Spinal cord (tissue), 10 donors: ENCODE measurements around the gene PRDM4. TPM values are rescaled to one million over a fixed set of nuclear protein-coding genes. Genes with fewer than 3 reads are reported as not detected.
A peak's percentile ranks its signal among the peaks of the same experiment; 100 is the strongest.

ENCODE experiments used
- DNase-seq, 6 donors: peaks; one replicate each; pipeline versions ENCODE4 v3.0.0 to v3.0.0-alpha.2; 2013 to 2015; ENCODE audit warnings: low spot score in 6 of 6, low read depth in 4 of 6
- H3K27ac ChIP-seq: one replicate; pipeline ENCODE4 v1.5.1; 2013; ENCODE audit warnings: low read depth, low read length, control low read depth
- H3K27me3 ChIP-seq: one replicate; pipeline ENCODE4 v1.6.1; 2013; ENCODE audit warnings: low read length; ENCODE audit not compliant: control insufficient read depth, insufficient read depth
- H3K36me3 ChIP-seq: one replicate; pipeline ENCODE4 v1.6.1; 2013; ENCODE audit warnings: low read length; ENCODE audit not compliant: control insufficient read depth, insufficient read depth
- H3K4me1 ChIP-seq: one replicate; pipeline ENCODE4 v1.6.1; 2013; ENCODE audit warnings: low read length; ENCODE audit not compliant: control insufficient read depth, insufficient read depth
- H3K4me3 ChIP-seq: one replicate; pipeline ENCODE4 v1.5.1; 2013; ENCODE audit warnings: low read depth, low read length, control low read depth
- H3K9me3 ChIP-seq: one replicate; pipeline ENCODE4 v1.6.1; 2013; ENCODE audit warnings: low read length; ENCODE audit not compliant: control insufficient read depth, insufficient read depth
- WGBS: methylation state at CpG from one replicate; pipeline ENCODE4 v1.1.5; 2013; ENCODE audit warnings: missing lambda C conversion rate; ENCODE audit not compliant: insufficient coverage; 5-methylcytosine and 5-hydroxymethylcytosine counted together
- polyA plus RNA-seq, 2 donors: library from polyadenylated mRNA; unstranded; fragments of 120-200 nt; gene quantifications; one replicate each; pipeline ENCODE4 v1.2.1, GENCODE V29; 2013; ENCODE audit not compliant: insufficient read length in 2 of 2
- total RNA-seq, 2 donors: library from RNA; depleted of rRNA in 1 of 2; stranded (reverse); fragments of 120-200 nt in 1 of 2; fragments of >200 nt in 1 of 2; gene quantifications; one replicate each; pipeline versions ENCODE4 v1.2.3 to v1.2.4, GENCODE V29; 2013 to 2014
- donor health status: healthy.

The PRDM4 gene
- total and polyA plus RNA-seq, 4 donors: 22.3 to 28.7 (median 26.6) TPM

DNA sequence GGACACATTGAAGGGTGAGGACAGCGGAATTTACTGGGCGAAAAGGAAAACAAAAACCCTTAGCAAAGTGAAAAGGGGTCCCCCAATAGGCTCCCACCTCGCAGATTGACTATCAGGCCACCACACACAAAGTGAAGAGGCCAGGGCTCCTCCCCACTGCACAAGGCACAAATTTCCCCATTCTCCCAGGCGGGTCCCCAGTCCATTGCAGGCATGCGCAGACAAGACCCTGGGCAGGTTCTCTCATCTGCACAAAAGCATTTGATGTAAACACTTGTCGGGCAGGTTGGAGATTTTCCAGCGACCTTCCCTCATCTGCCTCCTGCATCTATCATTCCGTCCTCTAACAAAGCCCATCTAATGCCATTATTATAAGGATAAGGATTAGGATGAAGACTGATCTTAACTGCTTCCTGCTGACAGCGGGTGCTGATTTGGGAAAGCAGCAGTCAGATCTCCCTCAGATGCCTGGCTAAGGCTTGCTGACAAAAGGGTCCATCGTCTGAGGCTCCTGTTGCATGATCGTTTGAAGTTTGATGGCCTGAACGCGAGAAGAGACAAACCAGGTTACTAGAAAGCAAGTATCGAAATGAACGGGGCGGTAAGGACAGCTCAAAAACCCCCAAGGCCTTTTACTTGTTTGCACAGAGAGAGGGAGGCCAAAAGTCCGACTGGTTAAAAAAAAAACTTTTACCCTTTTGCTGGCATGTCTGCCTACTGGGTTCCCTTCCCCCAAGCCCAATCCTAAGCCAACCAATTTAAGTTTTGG, 27.9 kb upstream of the PRDM4 start:
- Histone ChIP-seq H3K27me3 (no peaks in the 10 kb centered on the region), H3K4me1 (no peaks in the 10 kb centered on the region), H3K27ac (no peak overlapping the region), H3K4me3 (no peak overlapping the region), H3K36me3 (no peaks in the 10 kb centered on the region), H3K9me3 (no peaks in the 10 kb centered on the region)
- no peak for DNase-seq
- 84% methylated on average over 13 of the region's 17 CpGs for WGBS

DNA sequence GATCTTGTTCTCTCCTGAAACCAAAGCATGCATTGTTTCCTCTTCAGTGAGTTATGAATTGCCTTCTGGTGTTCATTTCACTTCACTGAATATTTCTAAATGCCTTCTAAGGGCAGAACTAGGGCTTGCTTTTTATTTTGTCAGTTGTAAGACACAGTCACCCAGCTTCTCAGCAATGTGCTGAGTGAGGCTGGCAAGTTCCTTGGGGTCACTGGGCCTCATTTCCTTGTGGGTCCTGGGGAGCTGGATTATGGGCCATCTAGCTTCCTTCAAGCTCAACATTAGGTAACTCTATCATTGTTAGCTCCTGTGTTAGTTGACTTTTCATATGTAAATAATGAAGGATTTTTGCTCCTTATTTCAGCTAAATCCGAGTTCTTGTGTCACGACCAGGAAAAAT, 27.3 kb upstream of the PRDM4 start:
- H3K9me3 ChIP-seq: no peaks in the 10 kb centered on the region
- H3K27ac ChIP-seq: no peak overlapping the region
- DNase-seq: no peak
- H3K27me3 ChIP-seq: no peaks in the 10 kb centered on the region
- no peaks in the 10 kb centered on the region for H3K4me1 ChIP-seq
- no peak overlapping the region for H3K4me3 ChIP-seq
- H3K36me3 ChIP-seq: no peaks in the 10 kb centered on the region
- WGBS: 79% methylated on average over 2 of the region's 2 CpGs

DNA sequence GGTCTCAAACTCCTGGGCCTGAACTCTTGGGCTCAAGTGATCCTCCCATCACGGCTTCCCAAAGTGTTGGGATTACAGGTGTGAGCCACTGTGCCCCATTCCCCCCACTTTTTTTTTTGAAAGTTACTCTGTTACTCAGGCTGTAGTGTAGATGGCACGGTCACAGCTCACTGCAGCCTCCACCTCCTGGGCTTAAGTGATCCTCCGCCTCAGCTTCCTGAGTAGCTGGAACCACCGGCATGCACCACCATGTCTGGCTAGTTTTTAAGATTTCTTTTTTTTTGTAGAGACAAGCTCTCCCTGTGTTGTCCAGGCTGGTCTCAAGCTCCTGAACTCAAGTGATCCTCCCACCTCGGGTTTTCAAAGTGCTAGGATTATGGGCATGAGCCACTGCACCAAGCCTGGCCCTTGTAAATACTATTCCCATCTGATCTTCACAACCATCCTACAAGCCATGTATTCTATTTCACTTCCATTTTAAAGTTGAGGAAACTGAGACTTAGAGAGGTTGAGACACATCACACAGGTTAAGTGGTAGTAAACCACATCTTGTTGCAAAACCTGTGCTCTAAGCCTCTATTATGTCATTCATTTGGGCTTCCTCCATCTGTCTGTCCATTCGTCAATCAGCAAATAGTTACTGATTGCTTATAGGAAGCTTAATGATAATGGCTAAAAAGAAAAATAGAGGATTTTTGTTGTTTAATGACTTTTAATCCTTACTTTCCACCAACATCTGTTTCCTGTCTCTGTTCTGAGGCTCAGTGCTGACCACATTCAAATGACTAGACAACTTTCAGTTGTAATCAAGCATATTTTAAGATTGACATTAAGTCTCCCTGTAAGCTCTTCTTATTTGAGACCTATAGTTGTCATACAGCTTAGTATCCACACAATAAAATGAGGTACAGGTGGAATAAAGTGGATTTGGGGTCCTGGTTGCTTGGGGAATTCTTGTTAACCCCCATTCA, 22.8 kb upstream of the PRDM4 start:
- Histone ChIP-seq H3K4me3 (no peak overlapping the region), H3K4me1 (no peaks in the 10 kb centered on the region), H3K27ac (no peak overlapping the region), H3K9me3 (no peaks in the 10 kb centered on the region), H3K36me3 (no peaks in the 10 kb centered on the region), H3K27me3 (no peaks in the 10 kb centered on the region)
- 85% methylated on average over 4 of the region's 6 CpGs for WGBS
- no peak for DNase-seq

DNA sequence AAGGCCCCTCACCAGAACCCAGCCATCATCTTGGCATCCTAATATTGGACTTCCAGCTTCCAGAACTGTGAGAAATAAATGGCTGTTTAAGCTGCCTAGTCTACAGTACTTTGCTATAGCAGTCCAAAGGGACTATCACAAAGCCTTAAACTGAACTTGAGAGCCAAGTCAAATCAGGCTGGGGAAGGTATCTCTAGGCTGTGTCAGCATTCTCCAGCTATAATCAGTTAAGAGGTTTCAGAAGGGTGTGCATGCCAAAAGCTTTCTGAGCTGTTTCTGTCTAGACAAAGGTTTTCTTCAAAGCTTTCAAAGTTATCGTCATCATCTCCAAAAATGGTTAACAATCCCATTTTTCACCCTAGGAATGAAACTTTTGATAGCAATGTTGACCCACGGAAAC, 21.1 kb upstream of the PRDM4 start:
- Histone ChIP-seq H3K9me3 (no peaks in the 10 kb centered on the region), H3K27me3 (peaks cover 7% of the 10 kb centered on the region), H3K36me3 (no peaks in the 10 kb centered on the region), H3K4me1 (no peaks in the 10 kb centered on the region), H3K4me3 (no peak overlapping the region), H3K27ac (no peak overlapping the region)
- WGBS: 89% methylated on average over 2 of the region's 2 CpGs
- DNase-seq: peak in 1 of 6 donors; percentile 8

DNA sequence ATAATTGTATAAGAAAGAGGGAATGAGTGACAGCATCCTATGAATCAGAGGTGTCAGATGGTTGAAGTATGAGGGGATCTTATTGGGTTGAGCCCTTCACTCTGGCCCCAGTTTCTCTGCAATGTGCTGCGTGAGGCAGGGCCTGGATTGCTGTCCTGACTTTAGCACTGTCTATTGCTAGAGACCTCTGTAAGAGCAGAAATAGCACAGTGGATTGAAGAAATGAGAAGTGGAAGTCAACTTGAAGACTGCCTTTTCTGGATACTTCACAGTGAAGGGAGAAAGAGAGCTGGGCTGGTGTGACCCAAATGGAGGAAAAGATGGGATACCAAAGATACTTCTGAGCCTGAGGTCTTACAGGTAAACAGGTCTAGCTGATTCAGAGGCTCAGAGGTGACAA, 19.4 kb upstream of the PRDM4 start:
- no peak for DNase-seq
- peaks cover under 1% of the 10 kb centered on the region for H3K4me1 ChIP-seq
- no peaks in the 10 kb centered on the region for H3K9me3 ChIP-seq
- peaks cover 20% of the 10 kb centered on the region for H3K27me3 ChIP-seq
- no peak overlapping the region for H3K27ac ChIP-seq
- no peak overlapping the region for H3K4me3 ChIP-seq
- no peaks in the 10 kb centered on the region for H3K36me3 ChIP-seq
- 91% methylated on average over 1 of the region's 1 CpG for WGBS

DNA sequence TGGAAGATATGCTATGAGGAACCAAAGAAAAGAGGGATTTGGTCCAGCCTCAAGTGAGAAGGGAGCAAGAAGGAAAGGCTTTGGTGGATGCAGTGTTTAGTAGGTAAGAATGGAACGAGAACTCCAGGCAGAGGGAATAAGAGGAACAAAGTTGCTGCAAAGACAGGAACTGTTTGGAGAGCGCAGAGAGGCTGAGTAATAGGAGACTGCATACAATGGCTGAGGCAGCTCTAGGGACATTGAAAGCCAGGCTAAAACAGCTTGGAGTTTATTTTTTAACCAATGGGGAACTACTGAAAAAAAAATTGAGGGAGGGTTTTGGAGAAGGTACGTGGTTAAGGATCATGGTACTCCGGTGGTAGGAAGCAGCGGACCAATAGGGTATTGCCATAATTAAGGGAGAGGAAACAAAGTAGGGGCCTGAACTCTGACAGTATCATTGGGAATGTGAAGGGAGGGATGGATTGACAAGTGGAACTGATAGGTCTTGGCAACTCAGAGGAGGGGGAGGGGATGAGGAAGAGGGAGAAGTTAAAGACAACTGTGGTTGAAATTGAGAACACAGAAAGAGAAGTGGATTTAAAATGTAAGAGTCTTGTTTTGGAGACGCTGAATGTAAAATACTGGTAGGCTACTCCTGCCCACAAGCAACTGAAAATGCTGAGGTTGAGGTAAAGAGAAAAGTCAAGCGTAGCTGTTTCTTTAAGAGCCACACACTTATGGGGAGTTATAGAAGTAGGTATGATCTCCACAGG, 18.3 kb upstream of the PRDM4 start:
- Histone ChIP-seq H3K27me3 (peaks cover 31% of the 10 kb centered on the region), H3K36me3 (no peaks in the 10 kb centered on the region), H3K9me3 (no peaks in the 10 kb centered on the region), H3K4me3 (no peak overlapping the region), H3K4me1 (peaks cover 5% of the 10 kb centered on the region), H3K27ac (no peak overlapping the region)
- 78% methylated on average over 7 of the region's 7 CpGs for WGBS
- no peak for DNase-seq

DNA sequence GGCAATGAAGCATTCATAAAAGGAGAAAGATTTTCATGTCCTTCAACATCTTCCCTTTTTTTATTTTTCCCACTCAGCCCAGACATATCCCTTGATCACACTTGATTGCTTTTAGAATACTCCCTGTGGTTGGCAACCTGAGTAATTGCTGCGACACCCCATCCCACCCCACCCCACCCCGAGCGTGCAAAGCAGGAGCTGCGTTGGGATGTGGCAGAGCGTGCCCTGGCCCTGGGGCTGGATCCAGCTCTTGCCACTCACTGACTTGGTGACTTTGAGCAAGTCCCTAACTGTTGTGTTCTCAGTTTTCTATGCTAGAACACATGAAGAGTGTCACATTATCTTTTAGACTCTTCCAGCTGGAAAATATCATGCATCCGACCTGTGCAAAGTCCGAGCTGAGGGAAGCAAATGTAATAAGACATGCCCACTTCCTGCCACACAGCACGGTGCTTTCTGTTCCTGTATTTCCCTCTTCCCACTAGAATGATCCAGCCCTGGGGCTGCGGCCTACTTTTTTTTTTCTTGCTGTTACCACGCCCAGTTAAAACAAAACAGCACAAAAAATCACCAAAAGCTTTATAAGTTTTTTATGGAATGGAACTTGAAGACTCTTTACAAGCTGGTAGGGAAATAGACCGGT, 17.6 kb upstream of the PRDM4 start:
- Histone ChIP-seq H3K4me1 (peaks cover 5% of the 10 kb centered on the region), H3K36me3 (no peaks in the 10 kb centered on the region), H3K27ac (no peak overlapping the region), H3K27me3 (peaks cover 37% of the 10 kb centered on the region), H3K4me3 (no peak overlapping the region), H3K9me3 (no peaks in the 10 kb centered on the region)
- no peak for DNase-seq
- WGBS: 92% methylated on average over 7 of the region's 11 CpGs

DNA sequence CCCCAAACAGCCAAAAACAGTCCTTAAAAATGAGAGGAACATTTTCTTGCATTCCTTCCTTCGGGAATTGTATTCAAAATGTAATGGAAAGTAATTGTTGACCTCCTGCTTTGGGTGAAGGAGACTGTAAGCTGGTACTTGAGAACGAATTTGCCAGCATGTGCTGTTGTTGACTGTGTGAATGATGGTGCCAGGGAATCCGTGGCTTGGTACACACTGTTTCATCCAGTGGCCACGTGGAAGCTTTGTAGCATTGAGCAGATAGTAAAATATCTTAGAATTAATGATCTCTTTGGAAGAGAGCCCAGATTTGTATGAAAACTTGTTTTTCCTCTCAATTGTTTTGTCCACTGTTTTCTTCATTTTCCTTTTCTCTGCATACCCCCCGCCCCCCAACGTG, 15.2 kb upstream of the PRDM4 start:
- WGBS: 56% methylated on average over 2 of the region's 6 CpGs
- Histone ChIP-seq H3K36me3 (no peaks in the 10 kb centered on the region), H3K9me3 (no peaks in the 10 kb centered on the region), H3K4me3 (no peak overlapping the region), H3K4me1 (peaks cover 5% of the 10 kb centered on the region), H3K27ac (no peak overlapping the region), H3K27me3 (peaks cover 43% of the 10 kb centered on the region)
- DNase-seq: no peak

DNA sequence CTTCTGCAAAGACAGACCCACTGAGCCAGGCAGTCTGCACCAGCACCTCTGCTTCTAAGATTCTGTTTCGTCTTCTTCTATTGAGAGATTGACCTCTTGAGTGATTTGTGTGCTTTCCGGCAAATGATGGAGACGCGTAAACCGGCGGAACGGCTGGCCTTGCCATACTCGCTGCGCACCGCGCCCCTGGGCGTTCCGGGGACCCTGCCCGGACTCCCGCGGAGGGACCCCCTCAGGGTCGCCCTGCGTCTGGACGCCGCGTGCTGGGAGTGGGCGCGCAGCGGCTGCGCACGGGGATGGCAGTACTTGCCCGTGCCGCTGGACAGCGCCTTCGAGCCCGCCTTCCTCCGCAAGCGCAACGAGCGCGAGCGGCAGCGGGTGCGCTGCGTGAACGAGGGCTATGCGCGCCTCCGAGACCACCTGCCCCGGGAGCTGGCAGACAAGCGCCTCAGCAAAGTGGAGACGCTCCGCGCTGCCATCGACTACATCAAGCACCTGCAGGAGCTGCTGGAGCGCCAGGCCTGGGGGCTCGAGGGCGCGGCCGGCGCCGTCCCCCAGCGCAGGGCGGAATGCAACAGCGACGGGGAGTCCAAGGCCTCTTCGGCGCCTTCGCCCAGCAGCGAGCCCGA, 14.3 kb upstream of the PRDM4 start:
- under 1% methylated on average over 66 of the region's 66 CpGs for WGBS
- Histone ChIP-seq H3K4me3 (no peak overlapping the region), H3K36me3 (no peaks in the 10 kb centered on the region), H3K27ac (no peak overlapping the region), H3K27me3 (peaks cover 43% of the 10 kb centered on the region), H3K9me3 (no peaks in the 10 kb centered on the region), H3K4me1 (peaks cover 5% of the 10 kb centered on the region)
- DNase-seq: peak in 2 of 6 donors; percentile 44 to 73
